KMS-11 (cell line): Measurements from ENCODE around the gene MYO3A.

Source experiments
- H2AFZ ChIP-seq: fragments of 200-600 bp; sonication (generic); 2 replicates; pipeline ENCODE4 v1.6.1; 2016; ENCODE audit warnings: antibody characterized with exemption, mixed run types, low read depth
- H3K27ac ChIP-seq: fragments of 200-600 bp; sonication (generic); 2 replicates; pipeline ENCODE4 v1.6.1; 2016; ENCODE audit warnings: mild to moderate bottlenecking, mixed run types
- H3K27me3 ChIP-seq: fragments of 200-600 bp; sonication (generic); 2 replicates; pipeline ENCODE4 v1.6.1; 2017; ENCODE audit warnings: mild to moderate bottlenecking, low read depth, mixed run types, moderate library complexity; ENCODE audit not compliant: insufficient read depth
- H3K36me3 ChIP-seq: fragments of 200-600 bp; sonication (generic); 2 replicates; pipeline ENCODE4 v1.6.1; 2017; ENCODE audit warnings: mild to moderate bottlenecking, mixed run types; ENCODE audit not compliant: insufficient read depth
- H3K4me1 ChIP-seq: fragments of 200-600 bp; sonication (generic); 2 replicates; pipeline ENCODE4 v1.6.1; 2016; ENCODE audit warnings: mild to moderate bottlenecking, low read depth, mixed run types; ENCODE audit not compliant: poor library complexity, severe bottlenecking
- H3K4me2 ChIP-seq: fragments of 200-600 bp; sonication (generic); 2 replicates; pipeline ENCODE4 v1.7.0; 2016; ENCODE audit warnings: mild to moderate bottlenecking, mixed run types
- H3K4me3 ChIP-seq: fragments of 200-600 bp; sonication (generic); IDR thresholded peaks from 2 replicates; pipeline ENCODE4 v1.6.1; 2017; ENCODE audit warnings: low read depth, low read length, mixed read lengths; ENCODE audit not compliant: insufficient read depth
- H3K79me2 ChIP-seq: fragments of 200-600 bp; sonication (generic); 2 replicates; pipeline ENCODE4 v1.6.1; 2016; ENCODE audit warnings: low read depth, mixed run types; ENCODE audit not compliant: insufficient read depth
- H3K9ac ChIP-seq: fragments of 200-600 bp; sonication (generic); 2 replicates; pipeline ENCODE4 v1.6.1; 2016; ENCODE audit warnings: mild to moderate bottlenecking, mixed run types
- H4K20me1 ChIP-seq: fragments of 200-600 bp; sonication (generic); 2 replicates; pipeline ENCODE4 v1.6.1; 2016; ENCODE audit warnings: mild to moderate bottlenecking, mixed run types; ENCODE audit not compliant: insufficient read depth
- CTCF ChIP-seq: fragments of 200-600 bp; sonication (generic); conservative IDR thresholded peaks from 2 replicates; pipeline ENCODE4 v1.6.1; 2017; ENCODE audit warnings: low read depth, mild to moderate bottlenecking, antibody characterized with exemption, low read length, moderate library complexity, mixed read lengths

MYO3A gene

GRCh38 chr10:25974897-25975459 is 40.9 kb downstream of the MYO3A start:
- no peaks in the 10 kb centered on the region for H3K36me3 ChIP-seq
- H2AFZ ChIP-seq: no peak overlapping the region
- no peak for TF ChIP-seq CTCF
- no peak overlapping the region for H3K4me2 ChIP-seq
- no peak overlapping the region for H3K4me3 ChIP-seq
- H3K9ac ChIP-seq: no peak overlapping the region
- H3K27me3 ChIP-seq: no peaks in the 10 kb centered on the region; the same call in 1 of the 2 replicates
- no peaks in the 10 kb centered on the region for H3K4me1 ChIP-seq
- H4K20me1 ChIP-seq: no peaks in the 10 kb centered on the region
- no peaks in the 10 kb centered on the region for H3K79me2 ChIP-seq
- H3K27ac ChIP-seq: no peak overlapping the region

DNA sequence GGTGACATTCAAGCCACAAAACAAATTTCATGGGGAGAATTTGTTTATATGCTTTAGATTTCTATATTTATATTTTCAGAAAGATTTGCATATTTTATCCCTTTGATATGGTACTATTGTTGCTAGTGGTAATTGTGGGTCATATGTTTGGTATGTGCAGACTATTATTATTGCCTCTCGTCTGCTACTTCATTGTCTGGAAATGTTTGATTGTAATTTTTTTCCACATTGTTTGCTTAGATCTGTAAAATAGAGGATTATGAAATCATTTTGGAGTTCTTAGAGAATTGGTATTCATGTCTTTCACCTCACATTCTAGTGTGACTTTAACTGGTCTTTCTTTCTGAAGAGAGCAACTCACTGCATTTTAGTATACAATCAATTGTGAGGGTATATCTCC is 44.7 kb downstream of the MYO3A start:
- H4K20me1 ChIP-seq: no peaks in the 10 kb centered on the region
- no peak overlapping the region for H3K27ac ChIP-seq
- no peaks in the 10 kb centered on the region for H3K4me1 ChIP-seq
- no peak overlapping the region for H3K9ac ChIP-seq
- no peak for TF ChIP-seq CTCF
- no peaks in the 10 kb centered on the region for H3K27me3 ChIP-seq
- H3K36me3 ChIP-seq: no peaks in the 10 kb centered on the region
- no peaks in the 10 kb centered on the region for H3K79me2 ChIP-seq
- no peak overlapping the region for H3K4me3 ChIP-seq
- no peak overlapping the region for H3K4me2 ChIP-seq
- H2AFZ ChIP-seq: no peak overlapping the region

DNA sequence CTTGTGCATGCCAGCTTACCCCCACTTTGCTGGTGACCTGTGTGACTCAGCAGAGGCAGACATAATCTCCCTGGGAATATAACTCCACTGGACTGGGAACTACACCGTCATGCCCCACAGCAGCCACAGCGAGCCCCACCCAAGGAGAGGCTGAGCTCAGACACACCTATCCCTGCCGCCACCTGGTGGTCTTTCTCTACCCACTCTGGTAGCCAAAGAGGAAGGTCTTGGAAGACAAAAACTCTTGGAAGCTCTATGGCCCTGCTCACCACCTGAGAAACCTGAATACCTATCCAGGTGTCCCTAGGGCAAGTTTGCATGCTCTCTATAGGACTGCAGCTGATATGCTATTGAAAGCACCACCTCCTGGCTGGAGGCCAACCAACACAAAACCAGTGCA is 48.1 kb downstream of the MYO3A start:
- H3K4me1 ChIP-seq: no peaks in the 10 kb centered on the region
- no peak overlapping the region for H3K27ac ChIP-seq
- H2AFZ ChIP-seq: no peak overlapping the region
- H3K4me2 ChIP-seq: no peak overlapping the region
- no peaks in the 10 kb centered on the region for H4K20me1 ChIP-seq
- no peak for TF ChIP-seq CTCF
- H3K4me3 ChIP-seq: no peak overlapping the region
- no peaks in the 10 kb centered on the region for H3K36me3 ChIP-seq
- no peaks in the 10 kb centered on the region for H3K27me3 ChIP-seq
- no peaks in the 10 kb centered on the region for H3K79me2 ChIP-seq
- no peak overlapping the region for H3K9ac ChIP-seq

DNA sequence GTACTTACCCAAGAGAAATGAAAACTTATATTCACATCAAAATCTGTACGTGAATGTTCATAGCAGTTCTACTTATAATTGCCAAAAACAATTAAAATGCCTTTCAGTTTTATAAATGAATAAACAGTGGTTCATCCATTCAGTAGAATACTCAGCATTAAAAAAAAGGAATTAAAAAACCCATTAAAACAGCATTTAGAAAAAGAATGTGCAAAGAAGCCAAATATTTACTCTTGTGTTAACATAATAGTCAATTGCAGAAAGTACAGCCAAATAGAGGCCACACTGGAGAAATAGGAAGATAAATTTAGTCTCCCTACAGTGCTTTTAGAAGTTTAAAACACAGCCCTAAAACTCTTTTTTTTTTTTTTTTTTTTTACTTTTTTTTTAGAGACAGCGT is 54.6 kb downstream of the MYO3A start:
- Histone ChIP-seq H2AFZ (no peak overlapping the region), H3K27ac (no peak overlapping the region), H3K79me2 (no peaks in the 10 kb centered on the region), H3K4me2 (no peak overlapping the region), H4K20me1 (no peaks in the 10 kb centered on the region), H3K27me3 (no peaks in the 10 kb centered on the region), H3K4me1 (no peaks in the 10 kb centered on the region), H3K9ac (no peak overlapping the region), H3K36me3 (no peaks in the 10 kb centered on the region), H3K4me3 (no peak overlapping the region)
- TF ChIP-seq CTCF: no peak
